SK-N-SH (cell line): Measurements from ENCODE around the gene GRM7.

Source experiments
- EP300 ChIP-seq, 2 experiments: IDR thresholded peaks; 2 replicates each; pipeline versions ENCODE4 v1.4.0 to v1.6.1; 2012; ENCODE audit warnings: borderline replicate concordance in 1 of 2, low read depth in 1 of 2, low read length in 1 of 2
- FOXJ3 ChIP-seq: sonication (generic); formaldehyde crosslinking; IDR thresholded peaks from 2 replicates; pipeline ENCODE4 v1.5.1; 2020; ENCODE audit warnings: mild to moderate bottlenecking, missing genetic modification reagents
- MAX ChIP-seq: IDR thresholded peaks from 2 replicates; pipeline ENCODE4 v1.4.0; 2012; ENCODE audit warnings: low read depth
- RAD21 ChIP-seq: IDR thresholded peaks from 2 replicates; pipeline ENCODE4 v1.6.1; 2012; ENCODE audit warnings: mild to moderate bottlenecking, low read length
- RXRA ChIP-seq: IDR thresholded peaks from 2 replicates; pipeline ENCODE4 v1.4.0; 2012; ENCODE audit warnings: low read depth, mild to moderate bottlenecking, borderline replicate concordance
- SIN3A ChIP-seq: IDR thresholded peaks from 2 replicates; pipeline ENCODE4 v1.6.1; 2012; ENCODE audit warnings: low read depth, mild to moderate bottlenecking, low read length, moderate library complexity, borderline replicate concordance
- SMC3 ChIP-seq: IDR thresholded peaks from 2 replicates; pipeline ENCODE4 v1.6.1; 2012; ENCODE audit warnings: low read depth, low read length, improper control_type of control experiment
- TCF12 ChIP-seq: IDR thresholded peaks from 2 replicates; pipeline ENCODE4 v1.4.0; 2012
- YY1 ChIP-seq: IDR thresholded peaks from 2 replicates; pipeline ENCODE4 v1.4.0; 2012; ENCODE audit warnings: low read depth, mild to moderate bottlenecking
- TF ChIP-seq, protein P1 (sequence below): IDR thresholded peaks from 2 replicates; pipeline ENCODE4 v1.6.1; 2012; ENCODE audit warnings: mild to moderate bottlenecking, low read depth, low read length, moderate library complexity
- TF ChIP-seq, protein P2 (sequence below): fragments of 200-600 bp; sonication (generic); IDR thresholded peaks from 2 replicates; pipeline ENCODE4 v1.6.1; 2017; ENCODE audit warnings: antibody characterized with exemption, mild to moderate bottlenecking, moderate library complexity
- TF ChIP-seq, protein P3 (sequence below): fragments of 150-350 bp; IDR thresholded peaks from 2 replicates; pipeline ENCODE4 v1.6.1; 2016; ENCODE audit warnings: mild to moderate bottlenecking, low read depth, low read length
- TF ChIP-seq, protein P4 (sequence below): IDR thresholded peaks from 2 replicates; pipeline ENCODE4; 2012

DNA sequence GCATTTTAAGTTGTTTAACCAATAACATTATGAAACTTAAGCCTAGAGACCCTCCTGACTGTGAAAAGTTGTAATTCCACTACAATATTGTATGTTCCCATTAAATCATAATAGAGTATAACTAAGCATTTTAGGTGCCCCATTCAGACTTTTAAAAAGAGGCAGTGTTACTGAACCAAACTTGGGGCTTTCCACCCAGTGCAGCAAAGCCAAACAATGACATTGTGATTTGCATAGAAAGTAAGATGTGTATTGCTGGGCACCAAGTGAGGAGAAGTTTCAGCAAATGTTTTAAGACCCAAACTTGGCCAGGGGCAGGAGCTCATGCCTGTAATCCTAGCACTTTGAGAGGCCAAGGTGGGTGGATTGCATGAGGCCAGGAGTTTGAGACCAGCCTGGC lies 706.2 kb downstream of the GRM7 start:
- TF ChIP-seq FOXJ3 (CRISPR knock-in tag) (no peak), YY1 (no peak), RXRA (no peak), SIN3A (no peak), MAX (no peak), SMC3 (no peak), RAD21 (no peak), TCF12 (no peak), EP300 (IDR thresholded peaks at IDR 0.05; ENCODE audit: borderline replicate concordance in 1 of 2, low read depth in 1 of 2, low read length in 1 of 2) (no peak)
- TF ChIP-seq, protein P1, sequence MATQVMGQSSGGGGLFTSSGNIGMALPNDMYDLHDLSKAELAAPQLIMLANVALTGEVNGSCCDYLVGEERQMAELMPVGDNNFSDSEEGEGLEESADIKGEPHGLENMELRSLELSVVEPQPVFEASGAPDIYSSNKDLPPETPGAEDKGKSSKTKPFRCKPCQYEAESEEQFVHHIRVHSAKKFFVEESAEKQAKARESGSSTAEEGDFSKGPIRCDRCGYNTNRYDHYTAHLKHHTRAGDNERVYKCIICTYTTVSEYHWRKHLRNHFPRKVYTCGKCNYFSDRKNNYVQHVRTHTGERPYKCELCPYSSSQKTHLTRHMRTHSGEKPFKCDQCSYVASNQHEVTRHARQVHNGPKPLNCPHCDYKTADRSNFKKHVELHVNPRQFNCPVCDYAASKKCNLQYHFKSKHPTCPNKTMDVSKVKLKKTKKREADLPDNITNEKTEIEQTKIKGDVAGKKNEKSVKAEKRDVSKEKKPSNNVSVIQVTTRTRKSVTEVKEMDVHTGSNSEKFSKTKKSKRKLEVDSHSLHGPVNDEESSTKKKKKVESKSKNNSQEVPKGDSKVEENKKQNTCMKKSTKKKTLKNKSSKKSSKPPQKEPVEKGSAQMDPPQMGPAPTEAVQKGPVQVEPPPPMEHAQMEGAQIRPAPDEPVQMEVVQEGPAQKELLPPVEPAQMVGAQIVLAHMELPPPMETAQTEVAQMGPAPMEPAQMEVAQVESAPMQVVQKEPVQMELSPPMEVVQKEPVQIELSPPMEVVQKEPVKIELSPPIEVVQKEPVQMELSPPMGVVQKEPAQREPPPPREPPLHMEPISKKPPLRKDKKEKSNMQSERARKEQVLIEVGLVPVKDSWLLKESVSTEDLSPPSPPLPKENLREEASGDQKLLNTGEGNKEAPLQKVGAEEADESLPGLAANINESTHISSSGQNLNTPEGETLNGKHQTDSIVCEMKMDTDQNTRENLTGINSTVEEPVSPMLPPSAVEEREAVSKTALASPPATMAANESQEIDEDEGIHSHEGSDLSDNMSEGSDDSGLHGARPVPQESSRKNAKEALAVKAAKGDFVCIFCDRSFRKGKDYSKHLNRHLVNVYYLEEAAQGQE, result no peak
- TF ChIP-seq, protein P2, sequence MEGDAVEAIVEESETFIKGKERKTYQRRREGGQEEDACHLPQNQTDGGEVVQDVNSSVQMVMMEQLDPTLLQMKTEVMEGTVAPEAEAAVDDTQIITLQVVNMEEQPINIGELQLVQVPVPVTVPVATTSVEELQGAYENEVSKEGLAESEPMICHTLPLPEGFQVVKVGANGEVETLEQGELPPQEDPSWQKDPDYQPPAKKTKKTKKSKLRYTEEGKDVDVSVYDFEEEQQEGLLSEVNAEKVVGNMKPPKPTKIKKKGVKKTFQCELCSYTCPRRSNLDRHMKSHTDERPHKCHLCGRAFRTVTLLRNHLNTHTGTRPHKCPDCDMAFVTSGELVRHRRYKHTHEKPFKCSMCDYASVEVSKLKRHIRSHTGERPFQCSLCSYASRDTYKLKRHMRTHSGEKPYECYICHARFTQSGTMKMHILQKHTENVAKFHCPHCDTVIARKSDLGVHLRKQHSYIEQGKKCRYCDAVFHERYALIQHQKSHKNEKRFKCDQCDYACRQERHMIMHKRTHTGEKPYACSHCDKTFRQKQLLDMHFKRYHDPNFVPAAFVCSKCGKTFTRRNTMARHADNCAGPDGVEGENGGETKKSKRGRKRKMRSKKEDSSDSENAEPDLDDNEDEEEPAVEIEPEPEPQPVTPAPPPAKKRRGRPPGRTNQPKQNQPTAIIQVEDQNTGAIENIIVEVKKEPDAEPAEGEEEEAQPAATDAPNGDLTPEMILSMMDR, result no peak
- TF ChIP-seq, protein P3, sequence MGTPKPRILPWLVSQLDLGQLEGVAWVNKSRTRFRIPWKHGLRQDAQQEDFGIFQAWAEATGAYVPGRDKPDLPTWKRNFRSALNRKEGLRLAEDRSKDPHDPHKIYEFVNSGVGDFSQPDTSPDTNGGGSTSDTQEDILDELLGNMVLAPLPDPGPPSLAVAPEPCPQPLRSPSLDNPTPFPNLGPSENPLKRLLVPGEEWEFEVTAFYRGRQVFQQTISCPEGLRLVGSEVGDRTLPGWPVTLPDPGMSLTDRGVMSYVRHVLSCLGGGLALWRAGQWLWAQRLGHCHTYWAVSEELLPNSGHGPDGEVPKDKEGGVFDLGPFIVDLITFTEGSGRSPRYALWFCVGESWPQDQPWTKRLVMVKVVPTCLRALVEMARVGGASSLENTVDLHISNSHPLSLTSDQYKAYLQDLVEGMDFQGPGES, result no peak
- TF ChIP-seq, protein P4, sequence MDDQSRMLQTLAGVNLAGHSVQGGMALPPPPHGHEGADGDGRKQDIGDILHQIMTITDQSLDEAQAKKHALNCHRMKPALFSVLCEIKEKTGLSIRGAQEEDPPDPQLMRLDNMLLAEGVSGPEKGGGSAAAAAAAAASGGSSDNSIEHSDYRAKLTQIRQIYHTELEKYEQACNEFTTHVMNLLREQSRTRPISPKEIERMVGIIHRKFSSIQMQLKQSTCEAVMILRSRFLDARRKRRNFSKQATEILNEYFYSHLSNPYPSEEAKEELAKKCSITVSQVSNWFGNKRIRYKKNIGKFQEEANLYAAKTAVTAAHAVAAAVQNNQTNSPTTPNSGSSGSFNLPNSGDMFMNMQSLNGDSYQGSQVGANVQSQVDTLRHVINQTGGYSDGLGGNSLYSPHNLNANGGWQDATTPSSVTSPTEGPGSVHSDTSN, result no peak
